Colonic mucosa (tissue), 4 donors: ENCODE measurements around the gene RARA. TPM values are rescaled to one million over a fixed set of nuclear protein-coding genes. Genes with fewer than 3 reads are reported as not detected.

Experiments used
- DNase-seq: peaks from one replicate; pipeline ENCODE4 v3.0.0-alpha.2; 2020
- H3K27ac ChIP-seq: fragments of 200-600 bp; one replicate; pipeline ENCODE4 v1.8.0; 2021
- H3K27me3 ChIP-seq: fragments of 200-600 bp; one replicate; pipeline ENCODE4 v1.8.0; 2021
- H3K36me3 ChIP-seq: fragments of 200-600 bp; one replicate; pipeline ENCODE4 v1.8.0; 2021
- H3K4me1 ChIP-seq: fragments of 200-600 bp; one replicate; pipeline ENCODE4 v1.8.0; 2021; ENCODE audit warnings: mild to moderate bottlenecking
- H3K4me3 ChIP-seq: fragments of 200-600 bp; one replicate; pipeline ENCODE4 v1.8.0; 2021
- H3K9ac ChIP-seq, 2 donors: one replicate each; pipeline ENCODE4 v1.7.0; 2013; ENCODE audit warnings: control low read depth in 2 of 2, low read depth in 2 of 2, low read length in 2 of 2
- H3K9me3 ChIP-seq: fragments of 200-600 bp; one replicate; pipeline ENCODE4 v1.8.0; 2021
- intact Hi-C: fragments of 100-400 bp; cut with DNase I; formaldehyde crosslinking; loops from one replicate; pipeline ENCODE4 v1.14.1; 2022
- total RNA-seq, 2 donors: library from RNA; stranded (reverse); fragmentation: NEBNext Ultra II Directional in 1 of 2; extraction: Animal tissue kit (Norgen Biotek cat#: 25700) in 1 of 2; gene quantifications; one replicate each; pipeline ENCODE4 v1.2.1, GENCODE V29; 2021
- TF ChIP-seq, protein P1 (sequence below): fragments of 200-600 bp; IDR thresholded peaks from one replicate; pipeline ENCODE4 v1.8.0; 2022; ENCODE audit warnings: antibody characterized with exemption, mild to moderate bottlenecking
- donor health status: healthy.
- donor health status: DM: no; HTN: no; CAD: no.
- donor health status: DM: no; HTN: no; CAD: no.

Gene RARA
- 10 to 100 TPM; 25.6 to 46.7 TPM for total RNA-seq

DNA sequence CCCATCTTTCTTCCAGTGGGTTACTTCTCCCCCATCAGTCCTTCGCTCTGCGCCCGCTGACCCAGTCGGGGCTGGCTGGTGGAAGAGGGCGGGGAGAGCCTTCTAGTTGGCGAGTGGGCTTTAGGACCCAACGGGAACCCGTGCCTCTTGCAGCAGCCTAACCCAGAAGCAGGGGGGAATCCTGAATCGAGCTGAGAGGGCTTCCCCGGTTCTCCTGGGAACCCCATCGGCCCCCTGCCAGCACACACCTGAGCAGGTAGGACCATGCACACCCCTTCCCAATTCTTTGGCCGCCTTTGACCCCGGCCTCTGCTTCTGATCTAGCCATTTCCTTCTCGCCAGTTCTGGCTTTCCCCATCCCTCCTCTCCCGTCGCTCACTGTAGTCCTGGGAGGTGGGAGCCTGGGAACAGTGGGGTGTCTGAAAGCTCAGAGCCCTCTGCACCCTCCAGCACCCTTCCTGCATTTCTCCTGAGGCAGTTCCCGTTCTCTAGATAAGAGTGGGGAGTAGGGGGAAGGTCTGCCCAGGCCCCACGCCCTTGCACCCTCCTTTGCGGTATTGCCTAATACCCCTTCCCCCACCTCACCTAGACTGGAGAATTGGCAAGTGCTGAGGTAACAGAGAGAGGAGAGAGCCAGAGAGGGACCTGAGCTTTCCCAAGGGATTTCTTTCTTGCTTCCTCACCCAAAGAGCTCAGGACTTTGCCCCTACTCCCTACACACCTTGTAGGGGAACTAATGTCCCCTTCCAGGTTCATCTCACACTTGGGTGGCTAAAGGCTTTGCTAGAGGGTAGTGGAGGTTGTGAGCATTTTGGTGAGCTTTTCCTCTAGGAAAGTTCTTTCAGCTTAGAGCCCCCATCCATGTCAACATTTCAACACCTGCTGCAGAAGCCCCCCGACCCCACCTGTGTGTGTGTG, at the start of gene RARA:
TSS of gene RARA (plus strand) at position 150 of the 918 bp plus-strand sequence. CDS start 22,039 bp downstream, outside the sequence.
- TF ChIP-seq, protein P1, sequence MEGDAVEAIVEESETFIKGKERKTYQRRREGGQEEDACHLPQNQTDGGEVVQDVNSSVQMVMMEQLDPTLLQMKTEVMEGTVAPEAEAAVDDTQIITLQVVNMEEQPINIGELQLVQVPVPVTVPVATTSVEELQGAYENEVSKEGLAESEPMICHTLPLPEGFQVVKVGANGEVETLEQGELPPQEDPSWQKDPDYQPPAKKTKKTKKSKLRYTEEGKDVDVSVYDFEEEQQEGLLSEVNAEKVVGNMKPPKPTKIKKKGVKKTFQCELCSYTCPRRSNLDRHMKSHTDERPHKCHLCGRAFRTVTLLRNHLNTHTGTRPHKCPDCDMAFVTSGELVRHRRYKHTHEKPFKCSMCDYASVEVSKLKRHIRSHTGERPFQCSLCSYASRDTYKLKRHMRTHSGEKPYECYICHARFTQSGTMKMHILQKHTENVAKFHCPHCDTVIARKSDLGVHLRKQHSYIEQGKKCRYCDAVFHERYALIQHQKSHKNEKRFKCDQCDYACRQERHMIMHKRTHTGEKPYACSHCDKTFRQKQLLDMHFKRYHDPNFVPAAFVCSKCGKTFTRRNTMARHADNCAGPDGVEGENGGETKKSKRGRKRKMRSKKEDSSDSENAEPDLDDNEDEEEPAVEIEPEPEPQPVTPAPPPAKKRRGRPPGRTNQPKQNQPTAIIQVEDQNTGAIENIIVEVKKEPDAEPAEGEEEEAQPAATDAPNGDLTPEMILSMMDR: no peak
- Histone ChIP-seq H3K36me3 (no peaks in the 10 kb centered on the region), H3K9me3 (no peaks in the 10 kb centered on the region), H3K4me3 (peak within 1 kb of the TSS; percentile 41), H3K27ac (peak within 1 kb of the TSS; percentile 61), H3K27me3 (no peaks in the 10 kb centered on the region), H3K4me1 (peaks cover 20% of the 10 kb centered on the region), H3K9ac (peak within 1 kb of the TSS; percentile 72 to 76)
- intact Hi-C loops: no loop called here
- DNase-seq: peak; percentile 79

DNA sequence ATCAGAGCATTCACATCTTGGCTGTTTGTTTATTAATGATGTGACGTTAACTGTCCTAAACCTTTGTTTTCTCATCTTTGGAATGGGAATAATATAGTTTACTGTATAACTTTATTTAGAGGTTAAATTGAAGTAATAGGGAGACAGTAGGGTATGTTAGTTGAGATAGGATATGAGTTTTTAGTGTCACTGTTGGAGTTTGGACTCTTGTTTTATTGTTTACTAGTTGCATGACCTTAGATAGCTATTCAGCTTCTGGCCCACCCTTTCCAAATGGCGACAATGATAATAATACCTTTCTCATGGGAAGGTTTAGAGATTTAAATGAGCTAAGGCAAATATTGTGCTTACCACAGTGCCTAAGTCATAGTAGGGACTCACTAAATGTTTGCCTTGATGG, 49.5 kb upstream of the RARA start:
- no peaks in the 10 kb centered on the region for H3K9me3 ChIP-seq
- H3K27me3 ChIP-seq: no peaks in the 10 kb centered on the region
- no peak overlapping the region for H3K9ac ChIP-seq
- TF ChIP-seq, protein P1: no peak
- intact Hi-C loops: no loop called here
- H3K27ac ChIP-seq: no peak overlapping the region
- no peaks in the 10 kb centered on the region for H3K4me1 ChIP-seq
- DNase-seq: no peak
- no peak overlapping the region for H3K4me3 ChIP-seq
- H3K36me3 ChIP-seq: peaks cover 17% of the 10 kb centered on the region

DNA sequence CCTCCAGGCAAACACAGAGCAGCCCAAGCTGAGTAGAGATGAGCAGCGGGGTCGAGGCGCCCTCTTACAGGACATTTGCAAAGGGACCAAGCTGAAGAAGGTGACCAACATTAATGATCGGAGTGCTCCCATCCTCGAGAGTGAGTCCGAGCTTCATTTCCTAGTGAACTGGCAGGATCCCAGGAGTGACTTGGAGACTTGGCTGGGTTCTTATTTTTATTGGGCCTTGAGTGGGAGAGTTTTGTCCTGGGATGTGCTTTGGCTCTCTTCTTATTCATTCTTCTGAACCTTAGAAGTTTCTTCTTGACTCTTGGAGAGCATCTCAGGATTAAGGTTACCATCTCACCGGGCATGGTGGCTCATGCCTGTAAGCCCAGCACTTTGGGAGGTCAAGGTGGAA, 48.5 kb upstream of the RARA start:
- peaks cover 17% of the 10 kb centered on the region for H3K36me3 ChIP-seq
- intact Hi-C loops: no loop called here
- no peak overlapping the region for H3K4me3 ChIP-seq
- no peaks in the 10 kb centered on the region for H3K27me3 ChIP-seq
- no peak overlapping the region for H3K9ac ChIP-seq
- H3K9me3 ChIP-seq: no peaks in the 10 kb centered on the region
- no peak overlapping the region for H3K27ac ChIP-seq
- TF ChIP-seq, protein P1: no peak
- H3K4me1 ChIP-seq: no peaks in the 10 kb centered on the region
- DNase-seq: no peak

DNA sequence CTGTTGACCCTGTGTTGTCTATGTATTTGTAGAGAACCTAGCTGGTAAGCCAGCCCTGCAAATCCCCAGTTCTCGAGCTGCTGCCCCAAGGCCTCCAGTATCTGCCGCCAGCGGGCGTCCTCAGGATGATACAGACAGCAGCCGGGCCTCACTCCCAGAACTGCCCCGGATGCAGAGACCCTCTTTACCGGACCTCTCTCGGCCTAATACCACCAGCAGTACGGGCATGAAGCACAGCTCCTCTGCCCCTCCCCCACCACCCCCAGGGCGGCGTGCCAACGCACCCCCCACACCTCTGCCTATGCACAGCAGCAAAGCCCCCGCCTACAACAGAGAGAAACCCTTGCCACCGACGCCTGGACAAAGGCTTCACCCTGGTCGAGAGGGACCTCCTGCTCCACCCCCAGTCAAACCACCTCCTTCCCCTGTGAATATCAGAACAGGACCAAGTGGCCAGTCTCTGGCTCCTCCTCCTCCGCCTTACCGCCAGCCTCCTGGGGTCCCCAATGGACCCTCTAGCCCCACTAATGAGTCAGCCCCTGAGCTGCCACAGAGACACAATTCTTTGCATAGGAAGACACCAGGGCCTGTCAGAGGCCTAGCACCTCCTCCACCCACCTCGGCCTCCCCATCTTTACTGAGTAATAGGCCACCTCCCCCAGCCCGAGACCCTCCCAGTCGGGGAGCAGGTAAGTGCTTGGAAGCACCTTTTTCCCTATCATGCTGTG, 44.4 kb upstream of the RARA start:
- intact Hi-C loops: no loop called here
- Histone ChIP-seq H3K36me3 (peaks cover 5% of the 10 kb centered on the region), H3K9ac (no peak overlapping the region), H3K4me1 (no peaks in the 10 kb centered on the region), H3K4me3 (no peak overlapping the region), H3K27me3 (no peaks in the 10 kb centered on the region), H3K9me3 (no peaks in the 10 kb centered on the region), H3K27ac (no peak overlapping the region)
- DNase-seq: no peak
- TF ChIP-seq, protein P1: no peak

DNA sequence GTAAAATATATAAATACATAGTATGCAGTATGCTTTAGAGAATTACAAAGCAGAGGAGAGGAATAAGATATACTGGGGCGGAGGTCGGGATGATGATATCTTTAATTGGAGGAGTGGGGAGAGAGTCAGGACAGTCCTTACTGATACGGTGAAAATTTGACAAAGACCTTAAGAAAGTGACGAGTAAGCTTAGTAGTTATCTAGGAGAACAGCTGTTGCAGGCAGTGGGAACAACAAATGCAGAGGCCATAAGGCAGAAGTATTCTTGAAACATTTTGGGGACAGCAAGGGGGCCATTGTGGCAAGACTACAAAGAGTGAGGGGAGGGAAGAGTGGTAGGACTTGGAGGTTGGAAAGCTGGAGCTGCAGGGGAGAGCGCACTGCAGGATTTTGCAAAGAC, 43.6 kb upstream of the RARA start:
- no peak for DNase-seq
- intact Hi-C loops: no loop called here
- Histone ChIP-seq H3K36me3 (peaks cover 4% of the 10 kb centered on the region), H3K9me3 (no peaks in the 10 kb centered on the region), H3K4me1 (no peaks in the 10 kb centered on the region), H3K9ac (no peak overlapping the region), H3K27ac (no peak overlapping the region), H3K27me3 (no peaks in the 10 kb centered on the region), H3K4me3 (no peak overlapping the region)
- TF ChIP-seq, protein P1: no peak
